Endodermal cell (in vitro differentiated cells): ENCODE data around the gene PTRH1. TPM values are rescaled to one million over a fixed set of nuclear protein-coding genes. Genes with fewer than 3 reads are reported as not detected.

Experiments used
- DNase-seq: peaks from one replicate; pipeline ENCODE4 v3.0.0-alpha.2; 2017
- H3K27ac ChIP-seq: 2 replicates; pipeline ENCODE4 v1.5.1; 2013; ENCODE audit warnings: mild to moderate bottlenecking, low read depth, low read length, moderate library complexity
- H3K27me3 ChIP-seq: 2 replicates; pipeline ENCODE4 v1.6.1; 2013; ENCODE audit warnings: mild to moderate bottlenecking, low read length, moderate library complexity; ENCODE audit not compliant: insufficient read depth, control insufficient read depth, poor library complexity, severe bottlenecking
- H3K36me3 ChIP-seq: 2 replicates; pipeline ENCODE4 v1.7.0; 2013; ENCODE audit warnings: mild to moderate bottlenecking, low read length, moderate library complexity; ENCODE audit not compliant: control insufficient read depth, insufficient read depth
- H3K4me1 ChIP-seq: one replicate; pipeline ENCODE4 v1.7.0; 2013; ENCODE audit warnings: low read length; ENCODE audit not compliant: control insufficient read depth, insufficient read depth
- H3K4me3 ChIP-seq: 2 replicates; pipeline ENCODE4 v1.5.1; 2013; ENCODE audit warnings: mild to moderate bottlenecking, low read length, moderate library complexity
- H3K9ac ChIP-seq: 2 replicates; pipeline ENCODE4 v1.6.1; 2013; ENCODE audit warnings: mild to moderate bottlenecking, low read length, moderate library complexity; ENCODE audit not compliant: poor library complexity, severe bottlenecking; ENCODE audit errors: extremely low read depth
- H3K9me3 ChIP-seq: 2 replicates; pipeline ENCODE4 v1.6.1; 2013; ENCODE audit warnings: mild to moderate bottlenecking, low read length, moderate library complexity; ENCODE audit not compliant: control insufficient read depth
- H3K27ac Mint-ChIP-seq: 2 replicates; pipeline ENCODE4 v1.8.0; 2020; ENCODE audit warnings: mixed read lengths
- H3K27me3 Mint-ChIP-seq: 2 replicates; pipeline ENCODE4 v1.8.0; 2021; ENCODE audit warnings: mild to moderate bottlenecking, mixed read lengths; ENCODE audit not compliant: insufficient read depth
- H3K36me3 Mint-ChIP-seq: 2 replicates; pipeline ENCODE4 v1.8.0; 2020; ENCODE audit warnings: low read depth, mixed read lengths
- H3K4me1 Mint-ChIP-seq: 2 replicates; pipeline ENCODE4 v1.8.0; 2020; ENCODE audit warnings: mixed read lengths
- H3K4me3 Mint-ChIP-seq: 2 replicates; pipeline ENCODE4 v1.8.0; 2020; ENCODE audit warnings: mild to moderate bottlenecking, moderate library complexity, mixed read lengths
- H3K9me3 Mint-ChIP-seq: 2 replicates; pipeline ENCODE4 v1.8.0; 2020; ENCODE audit warnings: mild to moderate bottlenecking, mixed read lengths
- CTCF ChIP-seq: fragments of 200-600 bp; sonication (generic); conservative IDR thresholded peaks from 2 replicates; pipeline ENCODE4 v1.5.0; 2021; ENCODE audit warnings: antibody characterized with exemption, mild to moderate bottlenecking
- WGBS, 2 experiments: methylation state at CpG; one replicate each; pipeline versions ENCODE4 v1.1.5 to v1.1.7; 2013; ENCODE audit warnings: missing lambda C conversion rate in 2 of 2, mixed read lengths in 1 of 2; ENCODE audit not compliant: insufficient coverage in 1 of 2, insufficient read length in 1 of 2; 5-methylcytosine and 5-hydroxymethylcytosine counted together
- total RNA-seq, 2 donors: library from RNA; stranded (reverse); fragmentation: NEBNext Ultra II Directional in 1 of 2; extraction: Animal tissue kit (Norgen Biotek cat#: 25700) in 1 of 2; gene quantifications; 2 replicates in 1 of 2; 3 replicates in 1 of 2; pipeline ENCODE4 v1.2.1, GENCODE V29; 2021

PTRH1 gene
- total RNA-seq, 2 donors from 2014 or later: 15.2 to 18.7 TPM

GRCh38 chr9:127742435-127743088 is 27.1 kb upstream of the PTRH1 start:
- peak overlapping the region; percentile 47 for H3K9ac ChIP-seq
- H3K4me3 ChIP-seq: peak overlapping the region; percentile 81
- H3K36me3 ChIP-seq: no peaks in the 10 kb centered on the region
- peak; percentile 97 for DNase-seq
- peak overlapping the region; percentile 91 for H3K27ac Mint-ChIP-seq
- H3K4me1 Mint-ChIP-seq: peaks cover 2% of the 10 kb centered on the region
- H3K36me3 Mint-ChIP-seq: no peaks in the 10 kb centered on the region
- 2 to 3% methylated on average over 20 to 33 of the region's 33 CpGs for WGBS, 2 experiments
- TF ChIP-seq CTCF: peak; percentile 6
- H3K27me3 ChIP-seq: peaks cover 10% of the 10 kb centered on the region
- no peaks in the 10 kb centered on the region for H3K9me3 Mint-ChIP-seq
- H3K9me3 ChIP-seq: no peaks in the 10 kb centered on the region
- peaks cover 6% of the 10 kb centered on the region for H3K27me3 Mint-ChIP-seq
- H3K4me3 Mint-ChIP-seq: peak overlapping the region; percentile 68
- H3K27ac ChIP-seq: peak overlapping the region; percentile 70
- no peaks in the 10 kb centered on the region for H3K4me1 ChIP-seq

- no peak for TF ChIP-seq CTCF
- H3K27me3 ChIP-seq: peaks cover 10% of the 10 kb centered on the region
- H3K9ac ChIP-seq: peak overlapping the region; percentile 47
- peaks cover 8% of the 10 kb centered on the region for H3K27me3 Mint-ChIP-seq
- no peaks in the 10 kb centered on the region for H3K4me1 ChIP-seq
- peaks cover 2% of the 10 kb centered on the region for H3K4me1 Mint-ChIP-seq
- H3K9me3 Mint-ChIP-seq: no peaks in the 10 kb centered on the region
- peak overlapping the region; percentile 91 for H3K27ac Mint-ChIP-seq
- H3K27ac ChIP-seq: peak overlapping the region; percentile 70
- peak overlapping the region; percentile 81 for H3K4me3 ChIP-seq
- H3K36me3 ChIP-seq: no peaks in the 10 kb centered on the region
- WGBS, 2 experiments: 7 to 9% methylated on average over 22 to 38 of the region's 38 CpGs
- H3K4me3 Mint-ChIP-seq: peak overlapping the region; percentile 68
- H3K9me3 ChIP-seq: no peaks in the 10 kb centered on the region
- DNase-seq: peak; percentile 99
- H3K36me3 Mint-ChIP-seq: no peaks in the 10 kb centered on the region
Measured at GRCh38 chr9:127741831-127742434, 26.5 kb upstream of the PTRH1 start.

- Histone ChIP-seq H3K27ac (no peak overlapping the region), H3K4me3 (no peak overlapping the region), H3K9me3 (no peaks in the 10 kb centered on the region), H3K27me3 (peaks cover 10% of the 10 kb centered on the region), H3K36me3 (no peaks in the 10 kb centered on the region), H3K9ac (no peak overlapping the region), H3K4me1 (no peaks in the 10 kb centered on the region)
- Mint-ChIP-seq H3K27ac (no peak overlapping the region), H3K27me3 (peaks cover 8% of the 10 kb centered on the region), H3K4me3 (no peak overlapping the region), H3K9me3 (no peaks in the 10 kb centered on the region), H3K36me3 (no peaks in the 10 kb centered on the region), H3K4me1 (peaks cover 2% of the 10 kb centered on the region)
- no peak for DNase-seq
- 88 to 96% methylated on average over 11 to 19 of the region's 19 CpGs for WGBS, 2 experiments
- no peak for TF ChIP-seq CTCF
Measured at GRCh38 chr9:127739614-127740330, 24.3 kb upstream of the PTRH1 start.
